ENCODE data around the gene SF3B6. TPM values are rescaled to one million over a fixed set of nuclear protein-coding genes. Genes with fewer than 3 reads are reported as not detected.
"Not testable (repeated sequence)": the region's sequence is repeated elsewhere in the genome, so short reads cannot be mapped to it uniquely, and the experiment has no call there.

SF3B6 gene
- total RNA-seq, 1 donor, result 162 TPM

DNA sequence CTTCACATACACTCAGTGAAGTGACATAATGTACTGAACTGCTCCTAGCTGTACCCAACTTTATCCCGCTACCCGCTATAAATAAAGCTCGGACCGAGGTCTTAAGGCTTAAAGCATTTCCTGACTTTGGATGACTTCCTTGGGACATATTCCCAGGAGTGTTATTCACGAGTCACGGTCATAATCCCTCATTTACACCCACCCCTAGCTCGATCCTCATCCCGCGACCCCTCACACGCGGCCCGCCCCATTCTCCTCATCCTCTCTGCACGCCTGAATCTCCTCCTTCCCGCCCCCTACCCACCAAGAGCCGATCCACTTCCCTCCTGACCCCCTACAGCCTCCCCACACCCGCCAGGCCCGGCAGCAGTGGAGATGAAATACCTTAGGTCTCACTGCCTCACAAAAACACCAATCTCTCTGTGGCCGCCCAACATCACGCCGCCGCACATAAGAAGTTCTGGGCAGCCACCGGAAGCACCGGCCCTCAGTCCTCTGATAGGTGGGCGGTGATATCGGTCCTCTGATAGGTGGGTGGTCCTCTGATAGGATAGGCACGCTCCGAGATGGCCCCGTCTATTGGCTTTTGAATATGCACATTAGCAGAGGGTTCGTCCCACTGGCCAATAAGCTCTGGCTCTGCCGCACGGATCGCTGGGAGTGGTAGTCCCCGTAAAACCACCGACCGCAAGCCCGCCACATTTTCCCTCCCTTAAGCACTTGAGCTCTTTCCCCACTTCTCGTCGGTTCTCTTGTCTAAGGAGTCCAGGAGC, 29.0 kb downstream of the SF3B6 start, which contains the start of gene WDCP:
Gene WDCP, minus strand, starts transcription at position 462 of the 773 bp plus-strand sequence. CDS start 7,897 bp downstream, outside the sequence.
- peak; percentile 99 for DNase-seq (ENCODE audit: low read depth)
- no peak for TF ChIP-seq CTCF (IDR thresholded peaks at IDR 0.05; ENCODE audit: insufficient read depth, low read length)
- H3K4me3 ChIP-seq (ENCODE audit: low read depth, low read length), result peak within 1 kb of the TSS; percentile 90

GRCh38 chr2:24046599-24046929, 29.6 kb downstream of the SF3B6 start:
- H3K4me3 ChIP-seq (ENCODE audit: low read depth, low read length), result peak overlapping the region; percentile 90
- DNase-seq (ENCODE audit: low read depth), result peak; percentile 17
- no peak for TF ChIP-seq CTCF (IDR thresholded peaks at IDR 0.05; ENCODE audit: insufficient read depth, low read length)

- peak overlapping the region; percentile 90 for H3K4me3 ChIP-seq (ENCODE audit: low read depth, low read length)
- no peak for TF ChIP-seq CTCF (IDR thresholded peaks at IDR 0.05; ENCODE audit: insufficient read depth, low read length)
- no peak for DNase-seq (ENCODE audit: low read depth)
Measured at GRCh38 chr2:24045511-24046508, 30.3 kb downstream of the SF3B6 start.

DNA sequence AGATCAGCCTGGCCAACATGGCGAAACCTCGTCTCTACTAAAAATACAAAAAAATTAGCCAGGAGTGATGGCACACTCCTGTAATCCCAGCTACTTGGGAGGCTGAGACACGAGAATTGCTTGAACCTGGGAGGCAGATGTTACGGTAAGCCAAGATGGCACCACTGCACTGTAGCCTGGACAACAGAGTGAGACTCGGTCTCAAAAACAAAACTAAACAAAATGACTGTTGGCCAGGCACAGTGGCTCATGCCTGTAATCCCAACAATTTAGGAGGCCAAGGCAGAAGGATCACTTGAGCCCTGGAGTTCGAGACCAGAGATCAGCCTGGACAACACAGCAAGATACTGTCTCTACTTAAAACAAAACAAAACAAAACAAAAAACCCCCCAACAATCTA, 33.0 kb downstream of the SF3B6 start:
- DNase-seq (ENCODE audit: low read depth); H3K4me3 ChIP-seq (ENCODE audit: low read depth, low read length): not testable (repeated sequence)

GRCh38 chr2:24040511-24040910, 35.6 kb downstream of the SF3B6 start:
- no peak for TF ChIP-seq CTCF (IDR thresholded peaks at IDR 0.05; ENCODE audit: insufficient read depth, low read length)
- H3K4me3 ChIP-seq (ENCODE audit: low read depth, low read length), result no peak overlapping the region
- DNase-seq (ENCODE audit: low read depth), result no peak

DNA sequence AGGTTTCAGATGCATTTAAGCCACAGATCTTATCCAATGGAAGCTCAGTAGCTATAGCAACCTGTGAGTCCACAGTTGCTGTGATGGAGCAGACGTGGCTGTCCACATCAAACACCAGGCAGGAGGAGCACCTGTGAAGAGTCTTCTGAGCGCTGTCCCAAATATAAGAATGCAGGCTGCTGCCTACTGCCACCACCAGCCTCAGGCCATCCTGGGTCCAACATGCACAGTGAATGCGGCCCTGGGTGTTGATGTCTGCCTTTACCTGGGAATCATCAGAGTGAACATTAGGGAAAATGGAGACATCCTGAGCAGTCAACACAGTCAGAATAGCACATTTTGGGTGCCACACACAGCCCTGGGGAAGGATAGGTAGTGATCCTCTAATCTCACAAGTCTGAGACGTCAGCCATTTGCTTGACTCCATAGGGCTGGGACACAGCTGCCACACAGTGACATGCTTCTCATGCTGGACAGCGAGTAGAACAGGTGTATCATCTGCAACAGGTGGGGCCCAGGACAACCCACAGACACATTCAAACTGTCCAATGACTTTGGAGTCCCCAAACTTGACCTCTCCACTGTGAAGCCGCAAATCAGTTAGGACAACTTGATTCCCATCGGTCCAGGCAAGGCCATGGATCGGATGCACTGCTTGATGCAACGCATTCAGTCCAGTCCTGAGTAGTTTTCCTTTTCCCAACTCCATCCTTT, 37.2 kb downstream of the SF3B6 start:
- no peak for TF ChIP-seq CTCF (IDR thresholded peaks at IDR 0.05; ENCODE audit: insufficient read depth, low read length)
- no peak overlapping the region for H3K4me3 ChIP-seq (ENCODE audit: low read depth, low read length)
- DNase-seq (ENCODE audit: low read depth), result no peak
